Psoas muscle (tissue), 8 donors: ENCODE data around the gene SEPTIN3. TPM values are rescaled to one million over a fixed set of nuclear protein-coding genes. Genes with fewer than 3 reads are reported as not detected.
A peak's percentile ranks its signal among the peaks of the same experiment; 100 is the strongest.

Source experiments
- ATAC-seq, 4 donors: fragments of 200-7000 bp; cut with Tn5 transposase; one replicate each; pipeline ENCODE4 v1.9.1; 2020; ENCODE audit warnings: moderate library complexity in 3 of 4, mild to moderate bottlenecking in 2 of 4
- DNase-seq, 2 donors: peaks; one replicate each; pipeline ENCODE4 v3.0.0-alpha.2; 2020
- H3K27ac ChIP-seq: fragments of 200-600 bp; one replicate; pipeline ENCODE4 v1.8.0; 2022
- H3K27me3 ChIP-seq, 3 donors: fragments of 200-600 bp in 1 of 3; one replicate each; pipeline versions ENCODE4 v1.6.1 to v1.8.0; 2013 to 2022; ENCODE audit warnings: low read length in 2 of 3, mild to moderate bottlenecking in 2 of 3, moderate library complexity in 1 of 3; ENCODE audit not compliant: insufficient read depth in 3 of 3
- H3K36me3 ChIP-seq, 2 donors: fragments of 200-600 bp in 1 of 2; one replicate each; pipeline versions ENCODE4 v1.6.1 to v1.8.0; 2013 to 2022; ENCODE audit warnings: low read depth in 1 of 2, mild to moderate bottlenecking in 1 of 2, moderate library complexity in 1 of 2; ENCODE audit not compliant: insufficient read depth in 1 of 2
- H3K4me1 ChIP-seq: fragments of 200-600 bp; one replicate; pipeline ENCODE4 v1.8.0; 2022
- H3K4me3 ChIP-seq: fragments of 200-600 bp; one replicate; pipeline ENCODE4 v1.8.0; 2022; ENCODE audit warnings: mild to moderate bottlenecking
- H3K9me3 ChIP-seq: fragments of 200-600 bp; one replicate; pipeline ENCODE4 v1.8.0; 2022
- CTCF ChIP-seq: fragments of 200-600 bp; IDR thresholded peaks from one replicate; pipeline ENCODE4 v1.8.0; 2022; ENCODE audit warnings: antibody characterized with exemption
- WGBS, 3 donors: extraction: QIAGEN DNeasy Blood & Tissue Kit; methylation state at CpG; one replicate each; pipeline versions ENCODE4 v1.1.6 to v1.1.7; 2013; 5-methylcytosine and 5-hydroxymethylcytosine counted together
- intact Hi-C, 2 donors: fragments of 100-400 bp; cut with DNase I; formaldehyde crosslinking; loops; one replicate each; pipeline versions ENCODE4 v1.11.0 to v1.14.2; 2022
- polyA plus RNA-seq, 3 donors: library from polyadenylated mRNA; stranded (reverse); fragments of 200-250 nt; gene quantifications; one replicate each; pipeline ENCODE4 v1.2.3, GENCODE V29; 2013
- total RNA-seq, 4 donors: library from RNA; stranded (reverse); fragmentation: NEBNext Ultra II Directional in 2 of 4; extraction: Animal tissue kit (Norgen Biotek cat#: 25700) in 2 of 4; gene quantifications; one replicate each; pipeline versions ENCODE4 v1.2.1 to v1.2.4, GENCODE V29; 2021 to 2023
- donor health status: healthy with polysubstance abuse.
- donor health status: DM: no; HTN: no; CAD: no; lungs with moderate emphysema.
- donor health status: Bipolar disorder and iron deficiency.
- donor health status: healthy.
- donor health status: DM: yes; HTN: yes; CAD: no.
- donor health status: DM: no; HTN: no; CAD: no.
- donor health status: DM: no; HTN: no; CAD: no.
- donor health status: DM: yes; HTN: yes; CAD: no.

SEPTIN3 gene
- total and polyA plus RNA-seq, 7 donors, result 0.03 to 0.14 (median 0.06) TPM; not detected in 3

- Histone ChIP-seq H3K4me3 (no peak overlapping the region), H3K27me3 (peaks cover 0 to 2% (median 1%) of the 10 kb centered on the region in 3 donors), H3K27ac (no peak overlapping the region), H3K4me1 (no peaks in the 10 kb centered on the region), H3K36me3 (no peaks in the 10 kb centered on the region), H3K9me3 (no peaks in the 10 kb centered on the region)
- 86 to 92% (median 87%) methylated on average over 5 of the region's 5 CpGs for WGBS, 3 donors
- ATAC-seq, result no peak
- TF ChIP-seq CTCF, result no peak
- intact Hi-C loops, result no loop called here
- DNase-seq, result no peak
Measured at GRCh38 chr22:41992496-41992895, 23.3 kb downstream of the SEPTIN3 start.

GRCh38 chr22:41995211-41995610 lies 26.0 kb downstream of the SEPTIN3 start:
- peaks cover 0 to 2% (median 0%) of the 10 kb centered on the region in 3 donors for H3K27me3 ChIP-seq
- H3K27ac ChIP-seq, result no peak overlapping the region
- no peaks in the 10 kb centered on the region for H3K9me3 ChIP-seq
- 43 to 55% (median 53%) methylated on average over 3 of the region's 3 CpGs for WGBS, 3 donors
- no peaks in the 10 kb centered on the region for H3K4me1 ChIP-seq
- ATAC-seq (no peak), DNase-seq (no peak)
- H3K36me3 ChIP-seq, result no peaks in the 10 kb centered on the region
- intact Hi-C loops, result no loop called here
- H3K4me3 ChIP-seq, result no peak overlapping the region
- no peak for TF ChIP-seq CTCF

GRCh38 chr22:41996826-41997225 lies 27.6 kb downstream of the SEPTIN3 start:
- no peak overlapping the region for H3K27ac ChIP-seq
- H3K4me1 ChIP-seq, result no peaks in the 10 kb centered on the region
- DNase-seq (no peak), ATAC-seq (no peak)
- no peak overlapping the region for H3K4me3 ChIP-seq
- intact Hi-C loops, result no loop called here
- H3K9me3 ChIP-seq, result no peaks in the 10 kb centered on the region
- WGBS, 3 donors, result 67 to 73% (median 68%) methylated on average over 5 of the region's 5 CpGs
- H3K36me3 ChIP-seq, result peaks cover 0 to 6% of the 10 kb centered on the region in 2 donors
- no peak for TF ChIP-seq CTCF
- peaks cover 0 to 2% (median 0%) of the 10 kb centered on the region in 3 donors for H3K27me3 ChIP-seq

GRCh38 chr22:41998361-41999261 lies 29.4 kb downstream of the SEPTIN3 start, which contains the start of gene WBP2NL:
TSS of gene WBP2NL (plus strand) at chr22:41998788. CDS start at chr22:41998819, 31 bp downstream.
- intact Hi-C loops, result no loop called here
- no peak within 1 kb of the TSS for H3K27ac ChIP-seq

More at GRCh38 chr22:41998361-41999261, 29.4 kb downstream of the SEPTIN3 start, which contains the start of gene WBP2NL:
- peaks cover 0 to 2% (median 0%) of the 10 kb centered on the region in 3 donors for H3K27me3 ChIP-seq
- peak; percentile 95 to 99 (median 98) for ATAC-seq
- 33 to 37% (median 36%) methylated on average over 61 to 71 of the region's 71 CpGs for WGBS, 3 donors
- no peak for TF ChIP-seq CTCF
- H3K4me3 ChIP-seq, result peak within 1 kb of the TSS; percentile 73
- DNase-seq, result peak; percentile 80 to 89
- peaks cover 0 to 6% of the 10 kb centered on the region in 2 donors for H3K36me3 ChIP-seq
- no peaks in the 10 kb centered on the region for H3K9me3 ChIP-seq
- no peaks in the 10 kb centered on the region for H3K4me1 ChIP-seq
